ENCODE measurements around the gene CHD6. TPM values are rescaled to one million over a fixed set of nuclear protein-coding genes. Genes with fewer than 3 reads are reported as not detected.
A peak's percentile ranks its signal among the peaks of the same experiment; 100 is the strongest.

Gene CHD6
- total RNA-seq, 1 donor from 2014 or later: 114 TPM

DNA sequence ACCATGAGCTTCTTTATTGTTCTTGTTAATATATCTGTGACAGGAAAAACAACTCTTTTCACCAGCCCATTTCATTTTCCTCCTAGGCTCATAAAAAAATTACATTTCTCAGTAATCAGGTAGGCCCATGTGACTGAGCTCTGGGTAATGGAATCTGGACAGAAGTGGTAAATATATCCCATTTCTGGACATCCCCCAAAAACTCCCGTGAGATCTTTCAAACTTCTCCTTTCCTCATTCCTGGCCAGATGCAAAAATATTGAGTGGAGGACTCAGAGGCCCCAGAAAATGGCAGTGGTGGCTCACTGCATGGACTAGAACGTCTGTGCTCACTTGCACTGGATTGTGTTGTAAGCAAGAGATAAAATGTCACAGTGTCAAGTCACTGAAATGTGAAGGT is 3.8 kb upstream of the CHD6 start:
- Mint-ChIP-seq H3K9me3 (ENCODE audit: low read depth) (no peaks in the 10 kb centered on the region), H3K4me3 (ENCODE audit: low read depth) (no peak overlapping the region), H3K36me3 (ENCODE audit: insufficient read depth) (no peaks in the 10 kb centered on the region), H3K4me1 (ENCODE audit: low read depth) (peaks cover 9% of the 10 kb centered on the region), H3K27ac (no peak overlapping the region), H3K27me3 (no peaks in the 10 kb centered on the region)
- TF ChIP-seq, protein P1, sequence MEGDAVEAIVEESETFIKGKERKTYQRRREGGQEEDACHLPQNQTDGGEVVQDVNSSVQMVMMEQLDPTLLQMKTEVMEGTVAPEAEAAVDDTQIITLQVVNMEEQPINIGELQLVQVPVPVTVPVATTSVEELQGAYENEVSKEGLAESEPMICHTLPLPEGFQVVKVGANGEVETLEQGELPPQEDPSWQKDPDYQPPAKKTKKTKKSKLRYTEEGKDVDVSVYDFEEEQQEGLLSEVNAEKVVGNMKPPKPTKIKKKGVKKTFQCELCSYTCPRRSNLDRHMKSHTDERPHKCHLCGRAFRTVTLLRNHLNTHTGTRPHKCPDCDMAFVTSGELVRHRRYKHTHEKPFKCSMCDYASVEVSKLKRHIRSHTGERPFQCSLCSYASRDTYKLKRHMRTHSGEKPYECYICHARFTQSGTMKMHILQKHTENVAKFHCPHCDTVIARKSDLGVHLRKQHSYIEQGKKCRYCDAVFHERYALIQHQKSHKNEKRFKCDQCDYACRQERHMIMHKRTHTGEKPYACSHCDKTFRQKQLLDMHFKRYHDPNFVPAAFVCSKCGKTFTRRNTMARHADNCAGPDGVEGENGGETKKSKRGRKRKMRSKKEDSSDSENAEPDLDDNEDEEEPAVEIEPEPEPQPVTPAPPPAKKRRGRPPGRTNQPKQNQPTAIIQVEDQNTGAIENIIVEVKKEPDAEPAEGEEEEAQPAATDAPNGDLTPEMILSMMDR (IDR thresholded peaks at IDR 0.05; ENCODE audit: unreplicated experiment): no peak
- DNase-seq (ENCODE audit: low spot score, unreplicated experiment): no peak

DNA sequence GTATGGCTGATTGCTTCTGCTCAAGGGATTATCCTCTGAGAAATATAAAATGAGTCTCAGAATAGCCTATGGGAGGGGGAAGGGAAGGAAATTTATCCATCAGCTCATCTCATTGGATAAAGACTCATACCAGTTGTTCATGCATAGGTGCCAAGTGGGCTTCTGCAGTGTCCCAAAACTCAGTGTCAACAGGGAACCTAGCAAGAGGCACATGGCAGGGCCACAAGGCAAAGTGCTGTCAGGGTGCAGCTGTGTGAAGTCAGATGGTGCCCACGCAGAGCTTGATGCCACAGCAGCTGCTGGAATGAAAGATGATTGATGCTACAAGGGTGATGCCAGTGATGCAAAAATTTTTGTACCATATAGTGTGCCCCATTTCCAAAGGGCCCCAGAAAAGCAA is 3.2 kb upstream of the CHD6 start:
- Mint-ChIP-seq H3K27ac (no peak overlapping the region), H3K4me3 (ENCODE audit: low read depth) (no peak overlapping the region), H3K9me3 (ENCODE audit: low read depth) (no peaks in the 10 kb centered on the region), H3K36me3 (ENCODE audit: insufficient read depth) (no peaks in the 10 kb centered on the region), H3K27me3 (no peaks in the 10 kb centered on the region), H3K4me1 (ENCODE audit: low read depth) (peaks cover 14% of the 10 kb centered on the region)
- TF ChIP-seq, protein P1 (IDR thresholded peaks at IDR 0.05; ENCODE audit: unreplicated experiment): no peak
- no peak for DNase-seq (ENCODE audit: low spot score, unreplicated experiment)

DNA sequence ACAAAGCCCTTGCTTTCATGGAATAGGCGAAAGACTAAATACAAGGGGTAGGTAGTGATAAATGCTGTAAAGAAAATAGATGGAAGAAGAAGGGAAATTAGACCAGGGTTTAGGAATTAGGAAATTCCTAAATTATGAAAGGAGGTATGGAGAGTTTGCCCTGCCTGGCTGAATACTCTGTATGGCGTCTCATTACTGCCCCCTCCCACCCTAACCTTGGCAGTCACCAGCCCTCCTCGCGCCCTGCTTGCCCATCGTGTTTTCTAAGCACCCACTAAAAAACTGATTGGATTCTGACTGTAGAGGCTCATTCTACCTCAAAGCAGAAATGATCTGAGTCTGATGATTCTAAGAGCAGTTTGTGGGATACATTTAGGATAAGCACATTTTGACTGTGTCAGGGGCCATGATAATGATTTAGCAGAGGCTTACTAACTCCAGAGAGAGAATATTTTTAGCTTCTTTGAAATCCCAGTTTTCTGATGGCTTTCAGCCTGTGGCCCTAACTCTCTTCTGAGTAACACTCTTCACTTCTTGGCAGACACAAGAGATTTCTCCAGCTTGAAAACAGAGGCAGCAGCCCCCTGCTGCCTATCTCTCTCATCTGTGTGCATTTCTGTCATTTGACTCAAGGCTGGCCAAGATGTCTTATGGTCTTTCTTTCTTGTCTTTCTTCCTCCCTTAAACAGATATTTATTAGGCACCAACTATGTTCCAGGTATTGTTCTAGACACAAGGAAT is 1.4 kb upstream of the CHD6 start:
- Mint-ChIP-seq H3K27ac (peak overlapping the region; percentile 78), H3K9me3 (ENCODE audit: low read depth) (no peaks in the 10 kb centered on the region)

DNA sequence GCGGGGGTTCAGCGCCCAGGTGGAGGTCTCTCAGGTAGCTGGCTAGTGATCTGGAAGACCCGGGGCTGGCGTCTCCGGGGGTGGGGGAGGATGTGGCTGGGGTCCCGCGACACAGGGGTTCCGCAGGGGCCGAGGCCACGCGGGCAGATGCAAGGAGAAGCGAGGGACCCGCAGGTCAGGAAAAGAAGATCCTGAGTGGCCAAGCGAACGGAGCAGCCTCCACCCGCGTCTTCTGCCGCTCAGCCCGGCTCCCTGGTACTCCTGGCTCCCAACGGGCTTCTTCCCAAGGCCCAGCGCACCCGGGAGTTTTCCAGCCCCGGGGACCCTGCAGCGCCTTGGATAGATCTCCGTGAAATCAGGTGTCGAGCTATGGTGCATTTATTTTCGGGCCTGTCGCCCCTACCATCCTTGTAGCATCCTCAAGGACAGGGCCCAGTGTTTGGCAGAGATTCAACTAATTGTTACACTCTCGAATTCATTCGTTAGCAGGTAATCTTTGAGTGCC is 682 bp upstream of the CHD6 start:
- no peaks in the 10 kb centered on the region for H3K27me3 Mint-ChIP-seq
- no peak for DNase-seq (ENCODE audit: low spot score, unreplicated experiment)
- H3K9me3 Mint-ChIP-seq (ENCODE audit: low read depth): no peaks in the 10 kb centered on the region
- TF ChIP-seq, protein P1 (IDR thresholded peaks at IDR 0.05; ENCODE audit: unreplicated experiment): no peak
- peak overlapping the region; percentile 78 for H3K27ac Mint-ChIP-seq
- peaks cover 35% of the 10 kb centered on the region for H3K4me1 Mint-ChIP-seq (ENCODE audit: low read depth)
- peak overlapping the region; percentile 71 for H3K4me3 Mint-ChIP-seq (ENCODE audit: low read depth)
- no peaks in the 10 kb centered on the region for H3K36me3 Mint-ChIP-seq (ENCODE audit: insufficient read depth)

More for the DNA sequence above, 1.4 kb upstream of the CHD6 start:
- Mint-ChIP-seq H3K36me3 (ENCODE audit: insufficient read depth) (no peaks in the 10 kb centered on the region), H3K4me3 (ENCODE audit: low read depth) (peak overlapping the region; percentile 71), H3K27me3 (no peaks in the 10 kb centered on the region), H3K4me1 (ENCODE audit: low read depth) (peaks cover 29% of the 10 kb centered on the region)
- no peak for DNase-seq (ENCODE audit: low spot score, unreplicated experiment)
- TF ChIP-seq, protein P1 (IDR thresholded peaks at IDR 0.05; ENCODE audit: unreplicated experiment): no peak

DNA sequence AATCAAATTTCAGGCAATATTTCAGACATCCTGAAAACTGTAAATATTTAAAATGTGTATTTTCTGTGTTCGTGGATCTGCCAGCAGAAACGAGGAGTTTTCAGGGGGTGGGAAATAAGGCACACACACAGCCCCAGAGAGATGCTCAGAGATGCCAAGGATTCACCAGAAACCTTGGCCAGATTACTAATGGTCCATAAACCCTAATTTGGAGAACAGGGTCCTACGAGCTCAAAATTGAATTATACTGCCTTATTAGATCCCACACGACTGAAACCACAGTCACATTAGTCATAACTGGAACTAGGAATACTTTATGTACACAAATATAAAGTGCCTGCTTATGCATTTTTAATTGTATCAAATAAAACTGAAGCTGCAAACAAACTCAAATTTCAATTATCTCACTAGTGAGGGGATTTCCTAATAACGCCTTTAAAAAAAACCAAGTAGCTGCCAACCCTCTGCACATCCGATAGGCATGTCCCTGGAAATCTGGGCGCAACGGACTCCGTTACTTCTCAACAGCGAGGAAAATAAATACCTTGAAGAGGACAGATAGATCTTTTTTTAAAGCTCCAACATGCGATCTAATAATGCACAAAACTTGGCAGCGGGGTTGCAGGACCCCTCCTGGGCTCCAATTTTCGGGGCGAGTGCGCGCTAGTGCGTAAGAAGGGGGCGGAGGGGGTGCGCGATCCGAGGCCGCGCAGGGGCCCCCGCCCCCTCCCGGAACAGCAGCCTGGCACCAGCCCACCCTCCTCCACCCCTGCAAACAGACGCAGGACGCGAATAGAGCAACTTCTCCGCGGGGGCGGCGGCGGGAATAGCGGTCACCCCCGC is 897 bp downstream of the CHD6 start:
- Mint-ChIP-seq H3K36me3 (ENCODE audit: insufficient read depth) (no peaks in the 10 kb centered on the region), H3K9me3 (ENCODE audit: low read depth) (no peaks in the 10 kb centered on the region), H3K27ac (peak overlapping the region; percentile 82), H3K4me1 (ENCODE audit: low read depth) (peaks cover 40% of the 10 kb centered on the region), H3K4me3 (ENCODE audit: low read depth) (peak overlapping the region; percentile 92), H3K27me3 (no peaks in the 10 kb centered on the region)
- TF ChIP-seq, protein P1 (IDR thresholded peaks at IDR 0.05; ENCODE audit: unreplicated experiment): no peak
- DNase-seq (ENCODE audit: low spot score, unreplicated experiment): peak; percentile 15
